Vagina (tissue), 2 donors: Measurements from ENCODE around the gene TMEM44.

Source experiments
- POLR2A ChIP-seq, 2 donors: fragments of 450-650 bp; IDR thresholded peaks; one replicate each; pipeline ENCODE4 v1.6.1; 2017; ENCODE audit warnings: antibody characterized with exemption in 2 of 2, mild to moderate bottlenecking in 2 of 2, moderate library complexity in 2 of 2
- TF ChIP-seq, protein P1 (sequence below), 3 experiments: fragments of 450-650 bp in 2 of 3; fragments of 200-600 bp in 1 of 3; sonication (generic) in 1 of 3; IDR thresholded peaks; one replicate each; pipeline ENCODE4 v1.5.1; 2017 to 2019; ENCODE audit warnings: antibody characterized with exemption in 3 of 3, mild to moderate bottlenecking in 2 of 3, moderate library complexity in 2 of 3

GRCh38 chr3:194565597-194566190 is 67.5 kb downstream of the TMEM44 start:
- TF ChIP-seq POLR2A (IDR thresholded peaks at IDR 0.05) = no peak
- TF ChIP-seq, protein P1, sequence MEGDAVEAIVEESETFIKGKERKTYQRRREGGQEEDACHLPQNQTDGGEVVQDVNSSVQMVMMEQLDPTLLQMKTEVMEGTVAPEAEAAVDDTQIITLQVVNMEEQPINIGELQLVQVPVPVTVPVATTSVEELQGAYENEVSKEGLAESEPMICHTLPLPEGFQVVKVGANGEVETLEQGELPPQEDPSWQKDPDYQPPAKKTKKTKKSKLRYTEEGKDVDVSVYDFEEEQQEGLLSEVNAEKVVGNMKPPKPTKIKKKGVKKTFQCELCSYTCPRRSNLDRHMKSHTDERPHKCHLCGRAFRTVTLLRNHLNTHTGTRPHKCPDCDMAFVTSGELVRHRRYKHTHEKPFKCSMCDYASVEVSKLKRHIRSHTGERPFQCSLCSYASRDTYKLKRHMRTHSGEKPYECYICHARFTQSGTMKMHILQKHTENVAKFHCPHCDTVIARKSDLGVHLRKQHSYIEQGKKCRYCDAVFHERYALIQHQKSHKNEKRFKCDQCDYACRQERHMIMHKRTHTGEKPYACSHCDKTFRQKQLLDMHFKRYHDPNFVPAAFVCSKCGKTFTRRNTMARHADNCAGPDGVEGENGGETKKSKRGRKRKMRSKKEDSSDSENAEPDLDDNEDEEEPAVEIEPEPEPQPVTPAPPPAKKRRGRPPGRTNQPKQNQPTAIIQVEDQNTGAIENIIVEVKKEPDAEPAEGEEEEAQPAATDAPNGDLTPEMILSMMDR (IDR thresholded peaks at IDR 0.05) = no peak
